Mucosa of descending colon (tissue), 3 donors: ENCODE measurements around the gene CASTOR2. TPM values are rescaled to one million over a fixed set of nuclear protein-coding genes. Genes with fewer than 3 reads are reported as not detected.

Experiments
- ATAC-seq: fragments of 200-7000 bp; cut with Tn5 transposase; one replicate; pipeline ENCODE4 v1.9.1; 2020; ENCODE audit warnings: mild to moderate bottlenecking, moderate library complexity
- DNase-seq, 3 donors: peaks; one replicate each; pipeline ENCODE4 v3.0.0-alpha.2; 2020
- H3K36me3 ChIP-seq: fragments of 200-600 bp; one replicate; pipeline ENCODE4 v1.8.0; 2021; ENCODE audit warnings: low read depth, mild to moderate bottlenecking
- H3K4me1 ChIP-seq: fragments of 200-600 bp; one replicate; pipeline ENCODE4 v1.8.0; 2021; ENCODE audit warnings: low read depth, mild to moderate bottlenecking
- H3K4me3 ChIP-seq: fragments of 200-600 bp; one replicate; pipeline ENCODE4 v1.8.0; 2021; ENCODE audit warnings: mild to moderate bottlenecking
- H3K9me3 ChIP-seq: fragments of 200-600 bp; one replicate; pipeline ENCODE4 v1.8.0; 2021; ENCODE audit warnings: mild to moderate bottlenecking
- intact Hi-C, 2 donors: fragments of 100-400 bp; cut with DNase I in 1 of 2; cut with micrococcal nuclease in 1 of 2; formaldehyde crosslinking; loops; one replicate each; pipeline versions ENCODE4 v1.11.0 to v1.11.1; 2022; cut with DNase I, micrococcal nuclease
- total RNA-seq, 3 donors: library from RNA; stranded (reverse); fragmentation: NEBNext Ultra II Directional in 2 of 3; extraction: Animal tissue kit (Norgen Biotek cat#: 25700) in 2 of 3; gene quantifications; one replicate each; pipeline versions ENCODE4 v1.2.1 to v1.2.4, GENCODE V29; 2021 to 2023
- TF ChIP-seq, protein P1 (sequence below): fragments of 200-600 bp; IDR thresholded peaks from one replicate; pipeline ENCODE4 v1.8.0; 2022; ENCODE audit warnings: antibody characterized with exemption, mild to moderate bottlenecking
- donor health status: DM: no; HTN: no; CAD: no; lungs with moderate emphysema.
- donor health status: DM: no; HTN: no; CAD: no.
- donor health status: DM: no; HTN: yes; CAD: no.

CASTOR2 gene
- total RNA-seq, 3 donors from 2014 or later, result 3.6 to 17.8 (median 7.6) TPM

DNA sequence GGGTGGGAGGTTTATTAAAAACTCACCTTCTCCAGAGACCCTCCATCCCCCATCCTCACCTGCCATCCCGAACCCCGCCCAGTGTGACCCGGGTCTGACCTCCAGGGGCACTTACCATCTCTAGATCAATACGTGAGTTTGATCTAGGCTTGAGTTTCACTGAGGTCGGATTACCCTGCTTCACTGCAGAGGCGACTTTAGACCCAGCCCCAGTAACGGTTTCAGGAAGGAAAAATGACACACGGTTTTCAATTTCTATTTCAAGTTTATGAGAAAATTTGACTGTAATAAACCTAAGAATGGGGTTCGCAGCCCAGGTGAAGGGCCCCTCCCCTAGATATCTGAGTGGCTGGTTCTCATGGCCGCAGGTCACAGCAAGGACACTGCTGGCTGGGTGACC is 76.0 kb downstream of the CASTOR2 start:
- TF ChIP-seq, protein P1, sequence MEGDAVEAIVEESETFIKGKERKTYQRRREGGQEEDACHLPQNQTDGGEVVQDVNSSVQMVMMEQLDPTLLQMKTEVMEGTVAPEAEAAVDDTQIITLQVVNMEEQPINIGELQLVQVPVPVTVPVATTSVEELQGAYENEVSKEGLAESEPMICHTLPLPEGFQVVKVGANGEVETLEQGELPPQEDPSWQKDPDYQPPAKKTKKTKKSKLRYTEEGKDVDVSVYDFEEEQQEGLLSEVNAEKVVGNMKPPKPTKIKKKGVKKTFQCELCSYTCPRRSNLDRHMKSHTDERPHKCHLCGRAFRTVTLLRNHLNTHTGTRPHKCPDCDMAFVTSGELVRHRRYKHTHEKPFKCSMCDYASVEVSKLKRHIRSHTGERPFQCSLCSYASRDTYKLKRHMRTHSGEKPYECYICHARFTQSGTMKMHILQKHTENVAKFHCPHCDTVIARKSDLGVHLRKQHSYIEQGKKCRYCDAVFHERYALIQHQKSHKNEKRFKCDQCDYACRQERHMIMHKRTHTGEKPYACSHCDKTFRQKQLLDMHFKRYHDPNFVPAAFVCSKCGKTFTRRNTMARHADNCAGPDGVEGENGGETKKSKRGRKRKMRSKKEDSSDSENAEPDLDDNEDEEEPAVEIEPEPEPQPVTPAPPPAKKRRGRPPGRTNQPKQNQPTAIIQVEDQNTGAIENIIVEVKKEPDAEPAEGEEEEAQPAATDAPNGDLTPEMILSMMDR, result no peak
- Histone ChIP-seq H3K36me3 (no peaks in the 10 kb centered on the region), H3K9me3 (no peaks in the 10 kb centered on the region), H3K4me1 (no peaks in the 10 kb centered on the region), H3K4me3 (no peak overlapping the region)
- intact Hi-C loops, result no loop called here
- DNase-seq (no peak), ATAC-seq (no peak)

DNA sequence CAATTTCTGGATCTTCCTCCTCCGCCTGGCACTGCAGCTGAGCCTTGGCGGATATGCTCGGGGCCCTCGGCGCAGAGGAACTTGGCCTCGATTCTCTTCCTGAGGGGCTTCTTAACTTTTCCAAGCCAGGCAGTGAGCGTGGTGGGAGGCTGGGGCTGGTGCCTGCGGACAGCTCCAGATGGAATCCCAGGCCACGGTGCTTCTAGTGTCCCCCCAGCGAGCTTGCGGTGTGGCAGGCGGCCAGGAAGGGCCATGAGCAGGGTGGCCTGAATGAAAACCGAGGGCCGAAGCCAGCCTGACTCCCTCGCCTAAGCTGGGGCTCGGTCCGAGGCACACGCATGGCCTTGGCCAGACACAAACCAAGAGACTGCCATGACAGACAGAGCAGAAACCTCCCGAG is 77.8 kb downstream of the CASTOR2 start:
- TF ChIP-seq, protein P1, result no peak
- H3K9me3 ChIP-seq, result no peaks in the 10 kb centered on the region
- no peak overlapping the region for H3K4me3 ChIP-seq
- no peaks in the 10 kb centered on the region for H3K4me1 ChIP-seq
- intact Hi-C loops, result no loop called here
- H3K36me3 ChIP-seq, result no peaks in the 10 kb centered on the region
- DNase-seq (no peak), ATAC-seq (no peak)

DNA sequence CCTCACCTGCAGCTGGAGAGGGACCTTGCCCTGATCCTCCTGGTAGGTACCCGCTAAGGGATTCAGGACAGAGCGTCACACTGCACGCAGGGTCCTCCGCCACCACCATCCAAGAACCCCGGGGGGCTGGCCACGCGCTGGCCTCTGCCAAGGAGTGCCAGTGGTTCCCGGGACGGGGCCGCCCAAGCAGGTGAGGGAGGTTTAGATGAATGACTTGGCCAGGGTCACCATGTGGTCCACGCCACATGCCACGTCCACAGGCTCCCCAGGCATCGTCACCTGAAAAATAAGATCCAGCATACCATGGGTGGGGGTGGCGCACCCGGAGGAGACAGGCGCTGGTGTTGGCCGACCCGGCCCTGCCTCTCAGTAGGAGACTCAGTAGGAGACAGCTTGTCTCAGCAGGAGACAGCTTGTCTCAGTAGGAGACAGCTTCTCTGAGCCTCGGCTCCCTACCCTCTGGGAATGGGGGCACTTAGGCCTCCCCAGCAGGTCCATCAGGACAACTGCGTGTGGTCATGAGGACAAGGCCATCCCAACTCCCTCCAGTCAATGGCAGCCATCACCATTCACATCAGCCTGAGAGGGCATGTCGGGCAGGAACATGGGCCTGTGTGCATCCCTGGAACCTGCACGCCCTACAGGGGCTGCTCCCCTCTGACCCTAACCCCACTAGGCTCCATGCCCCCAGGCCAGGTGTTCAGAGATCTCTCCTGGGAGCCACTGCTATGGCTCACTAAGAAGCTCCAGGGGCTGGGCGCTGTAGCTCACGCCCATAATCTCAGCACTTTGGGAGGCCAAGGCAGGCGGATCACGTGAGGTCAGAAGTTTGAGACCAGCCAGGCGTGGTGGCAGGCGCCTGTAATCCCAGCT is 78.6 kb downstream of the CASTOR2 start:
- no peaks in the 10 kb centered on the region for H3K36me3 ChIP-seq
- intact Hi-C loops, result no loop called here
- TF ChIP-seq, protein P1, result no peak
- H3K9me3 ChIP-seq, result no peaks in the 10 kb centered on the region
- no peaks in the 10 kb centered on the region for H3K4me1 ChIP-seq
- DNase-seq (no peak), ATAC-seq (no peak)
- H3K4me3 ChIP-seq, result no peak overlapping the region

DNA sequence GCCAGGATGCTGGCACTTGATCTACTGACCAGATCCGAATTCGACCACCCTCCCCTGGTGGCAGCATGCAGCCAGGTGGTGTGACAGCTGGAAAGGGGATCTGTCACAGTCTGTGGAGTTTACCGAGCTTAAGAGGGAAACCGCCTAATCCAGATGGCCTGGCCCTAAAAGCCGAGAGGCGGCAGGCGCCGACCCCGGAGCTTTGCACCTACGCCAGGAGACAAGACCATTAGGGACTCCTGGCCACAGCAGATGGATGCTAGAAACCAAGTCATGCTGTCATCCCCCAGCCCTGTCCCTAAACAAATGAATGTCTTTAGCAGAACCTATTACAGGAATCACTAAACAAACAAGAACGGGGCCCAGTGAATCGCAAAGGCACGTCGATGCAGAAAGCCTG is 81.4 kb downstream of the CASTOR2 start:
- DNase-seq (no peak), ATAC-seq (no peak)
- Histone ChIP-seq H3K9me3 (no peaks in the 10 kb centered on the region), H3K4me1 (no peaks in the 10 kb centered on the region), H3K4me3 (no peak overlapping the region), H3K36me3 (peaks cover 3% of the 10 kb centered on the region)
- intact Hi-C loops, result no loop called here
- TF ChIP-seq, protein P1, result no peak

DNA sequence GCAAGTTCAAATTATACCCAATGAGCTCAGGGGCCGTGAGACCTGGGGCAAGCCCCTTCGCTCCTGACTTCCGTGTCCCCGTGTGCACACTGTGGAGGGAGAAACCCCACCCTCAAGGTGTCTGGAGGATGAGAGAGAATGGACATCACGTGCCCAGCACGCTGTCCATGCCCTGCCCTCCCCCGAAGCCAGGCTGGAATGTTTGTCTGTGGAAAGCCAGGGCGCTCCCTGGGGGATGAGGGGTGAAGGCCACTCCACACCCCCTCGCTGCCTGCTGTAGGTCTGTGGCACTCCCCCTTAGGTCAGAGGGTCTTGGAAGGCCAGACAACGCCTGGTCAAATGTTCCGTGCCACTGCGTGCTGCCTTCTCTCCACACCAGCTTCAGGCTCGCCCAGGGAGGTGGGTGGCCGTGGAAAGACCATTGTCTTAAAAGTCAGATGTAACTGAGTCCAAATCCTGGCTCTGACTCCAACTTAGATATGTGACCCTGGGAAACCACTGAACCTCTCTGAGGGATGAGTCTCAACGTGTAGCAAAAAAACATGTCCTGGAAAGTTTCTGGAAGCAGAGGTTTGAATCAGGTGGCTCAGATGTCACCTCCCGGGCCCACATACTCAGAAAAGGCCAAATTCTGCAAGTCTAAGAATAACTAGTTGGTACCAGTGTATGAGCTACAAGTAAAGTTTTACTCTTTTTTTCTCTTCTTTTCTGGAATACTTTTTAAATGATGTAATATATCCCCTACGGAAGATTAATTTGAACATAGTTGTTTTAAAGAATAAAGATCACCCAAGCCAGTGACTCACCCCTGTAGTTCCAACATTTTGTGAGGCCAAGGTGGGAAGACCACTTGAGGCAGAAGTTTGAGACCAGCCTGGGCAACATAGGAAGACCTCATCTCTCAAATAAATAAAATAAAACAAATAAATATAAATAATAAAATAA is 84.2 kb downstream of the CASTOR2 start:
- Histone ChIP-seq H3K36me3 (peaks cover 3% of the 10 kb centered on the region), H3K4me3 (no peak overlapping the region), H3K9me3 (no peaks in the 10 kb centered on the region), H3K4me1 (no peaks in the 10 kb centered on the region)
- ATAC-seq (no peak), DNase-seq (no peak)
- TF ChIP-seq, protein P1, result no peak
- intact Hi-C loops, result no loop called here
